DOHH2 (cell line): ENCODE results near the gene ITPR2.

ENCODE experiments used
- CTCF ChIP-seq: fragments of 200-600 bp; sonication (generic); IDR thresholded peaks from one replicate; pipeline ENCODE4 v1.5.1; 2014; ENCODE audit warnings: antibody characterized with exemption, mild to moderate bottlenecking, low read depth, low read length; ENCODE audit not compliant: poor library complexity, severe bottlenecking
- EZH2phosphoT487 ChIP-seq: fragments of 200-600 bp; sonication (generic); IDR thresholded peaks from 2 replicates; pipeline ENCODE4 v1.6.1; 2017; ENCODE audit warnings: borderline replicate concordance, mild to moderate bottlenecking, antibody characterized with exemption, low read length, moderate library complexity, mixed read lengths

GRCh38 chr12:26810330-26810729 is 22.7 kb downstream of the ITPR2 start:
- no peak for TF ChIP-seq CTCF
- TF ChIP-seq EZH2phosphoT487: no peak
